B cell (primary cell): ENCODE results near the gene SEPTIN5. TPM values are rescaled to one million over a fixed set of nuclear protein-coding genes. Genes with fewer than 3 reads are reported as not detected.

ENCODE experiments used
- ATAC-seq: fragments of 200-7000 bp; cut with Tn5 transposase; one replicate; pipeline ENCODE4 v1.10.0; 2021; ENCODE audit warnings: low read depth, mild to moderate bottlenecking, moderate number of reproducible peaks, moderate library complexity
- CTCF ChIA-PET: fragments of 350-600 bp; sonication (Branson Sonifier 250); formaldehyde crosslinking; loops from one replicate; lab custom pipeline; 2021; ENCODE audit warnings: antibody characterized with exemption, inconsistent platforms; lab: Charles Lee
- POLR2A ChIA-PET: fragments of 350-600 bp; sonication (Branson Sonifier 250); formaldehyde crosslinking; loops from one replicate; lab custom pipeline; 2021; ENCODE audit warnings: antibody characterized with exemption; lab: Charles Lee
- DNase-seq: peaks from one replicate; pipeline ENCODE4 v3.0.0; 2013
- H2AFZ ChIP-seq: 2 replicates; pipeline ENCODE4 v1.6.1; 2012; ENCODE audit warnings: mild to moderate bottlenecking, low read depth, low read length; ENCODE audit not compliant: insufficient read depth, poor library complexity, severe bottlenecking
- H3K27ac ChIP-seq, 2 donors: 1 replicate in 1 of 2; 2 replicates in 1 of 2; pipeline ENCODE4 v1.5.1; 2012 to 2013; ENCODE audit warnings: low read length in 2 of 2, mild to moderate bottlenecking in 2 of 2, moderate library complexity in 1 of 2
- H3K27me3 ChIP-seq, 4 experiments: fragments of 200-600 bp in 1 of 4; sonication (generic) in 1 of 4; replicated peaks in 1 of 4; 1 replicate in 2 of 4; 2 replicates in 2 of 4; pipeline versions ENCODE4 v1.6.1 to v1.7.0; 2013 to 2016; ENCODE audit warnings: low read length in 3 of 4, mild to moderate bottlenecking in 2 of 4, mixed read lengths in 1 of 4, moderate library complexity in 1 of 4; ENCODE audit not compliant: insufficient read depth in 4 of 4, control insufficient read depth in 3 of 4; ENCODE audit errors: control extremely low read depth in 1 of 4
- H3K36me3 ChIP-seq, 2 experiments: replicated peaks in 1 of 2; 1 replicate in 1 of 2; 2 replicates in 1 of 2; pipeline versions ENCODE4 v1.6.1 to v1.7.1; 2013; ENCODE audit warnings: low read length in 1 of 2; ENCODE audit not compliant: insufficient read depth in 2 of 2, control insufficient read depth in 1 of 2; ENCODE audit errors: control extremely low read depth in 1 of 2, extremely low read depth in 1 of 2
- H3K4me1 ChIP-seq, 2 donors: fragments of 200-600 bp in 1 of 2; sonication (generic) in 1 of 2; 1 replicate in 1 of 2; 2 replicates in 1 of 2; pipeline versions ENCODE4 v1.5.1 to v1.6.1; 2013 to 2017; ENCODE audit warnings: low read length in 2 of 2; ENCODE audit not compliant: control insufficient read depth in 2 of 2, insufficient read depth in 2 of 2
- H3K4me2 ChIP-seq: replicated peaks from 2 replicates; pipeline ENCODE3; 2012; ENCODE audit warnings: mild to moderate bottlenecking, low read depth, low read length; ENCODE audit not compliant: poor library complexity, severe bottlenecking
- H3K4me3 ChIP-seq, 5 experiments: fragments of 200-600 bp in 1 of 5; sonication (generic) in 1 of 5; 1 replicate in 3 of 5; 2 replicates in 2 of 5; pipeline versions ENCODE4 v1.5.1 to v1.7.0; 2011 to 2016; ENCODE audit warnings: low read length in 4 of 5, mild to moderate bottlenecking in 4 of 5, low read depth in 2 of 5, control low read depth in 1 of 5, moderate library complexity in 1 of 5; ENCODE audit not compliant: insufficient read depth in 1 of 5; ENCODE audit errors: control extremely low read depth in 1 of 5, extremely low read depth in 1 of 5
- H3K79me2 ChIP-seq: fragments of 200-600 bp; sonication (generic); one replicate; pipeline ENCODE4 v1.6.0; 2016; ENCODE audit warnings: low read length; ENCODE audit not compliant: control insufficient read depth, insufficient read depth
- H3K9ac ChIP-seq: fragments of 200-600 bp; sonication (generic); 2 replicates; pipeline ENCODE4 v1.6.1; 2017; ENCODE audit warnings: mild to moderate bottlenecking, low read length, moderate library complexity
- H3K9me3 ChIP-seq, 3 donors: one replicate each; pipeline versions ENCODE4 v1.6.1 to v1.7.1; 2013; ENCODE audit warnings: low read length in 2 of 3; ENCODE audit not compliant: control insufficient read depth in 2 of 3, insufficient read depth in 1 of 3; ENCODE audit errors: control extremely low read depth in 1 of 3
- H4K20me1 ChIP-seq: 2 replicates; pipeline ENCODE4 v1.6.0; 2012; ENCODE audit warnings: mild to moderate bottlenecking, low read length; ENCODE audit not compliant: insufficient read depth, control insufficient read depth, poor library complexity, severe bottlenecking
- H3K27ac Mint-ChIP-seq: one replicate; pipeline ENCODE4 v1.8.0; 2021; ENCODE audit warnings: mixed read lengths
- H3K27me3 Mint-ChIP-seq: one replicate; pipeline ENCODE4 v1.8.0; 2021; ENCODE audit warnings: mixed read lengths
- H3K4me1 Mint-ChIP-seq: one replicate; pipeline ENCODE4 v1.8.0; 2021; ENCODE audit warnings: mixed read lengths
- H3K4me3 Mint-ChIP-seq: one replicate; pipeline ENCODE4 v1.8.0; 2021; ENCODE audit warnings: mixed read lengths
- H3K9me3 Mint-ChIP-seq: one replicate; pipeline ENCODE4 v1.8.0; 2022; ENCODE audit warnings: mixed read lengths; ENCODE audit not compliant: insufficient read depth
- CTCF ChIP-seq: fragments of 200-600 bp; IDR thresholded peaks from one replicate; pipeline ENCODE4 v1.8.0; 2022; ENCODE audit warnings: antibody characterized with exemption, mild to moderate bottlenecking
- EZH2 ChIP-seq: IDR thresholded peaks from 2 replicates; pipeline ENCODE4 v1.6.1; 2012; ENCODE audit warnings: borderline replicate concordance, low read depth, mild to moderate bottlenecking, moderate library complexity, low read length; ENCODE audit not compliant: insufficient read depth, poor library complexity, severe bottlenecking
- WGBS: methylation state at CpG from one replicate; pipeline ENCODE4 v1.1.5; 2013; ENCODE audit warnings: missing lambda C conversion rate; ENCODE audit not compliant: insufficient coverage; 5-methylcytosine and 5-hydroxymethylcytosine counted together
- intact Hi-C: fragments of 100-400 bp; cut with micrococcal nuclease; formaldehyde crosslinking; loops from one replicate; pipeline ENCODE4 v1.10.0; 2022
- polyA plus RNA-seq: library from polyadenylated mRNA; depleted of rRNA; stranded (reverse); fragments of >200 nt; gene quantifications from 2 replicates; pipeline ENCODE4 v1.2.3, GENCODE V29; 2012
- total RNA-seq, 2 donors: library from RNA; stranded (reverse); fragments of 120-200 nt in 1 of 2; gene quantifications; 1 replicate in 1 of 2; 2 replicates in 1 of 2; pipeline versions ENCODE4 v1.2.3 to v1.2.4, GENCODE V29; 2013 to 2022

SEPTIN5 gene
- total and polyA plus RNA-seq, 2 donors (not counting 1 experiment from before 2014, with no cell fraction given): 0.06 TPM; not detected in 1

- DNase-seq (no peak), ATAC-seq (no peak)
- H3K27ac Mint-ChIP-seq: no peak overlapping the region
- Histone ChIP-seq H3K36me3 (no peaks in the 10 kb centered on the region), H3K9me3 (peaks cover 0 to 18% (median 0%) of the 10 kb centered on the region in 3 donors), H3K4me3 (no peak overlapping the region), H4K20me1 (no peaks in the 10 kb centered on the region), H3K9ac (no peak overlapping the region), H3K79me2 (no peaks in the 10 kb centered on the region), H2AFZ (no peak overlapping the region), H3K4me1 (peaks cover 22 to 30% of the 10 kb centered on the region in 2 donors), H3K27ac (no peak overlapping the region), H3K4me2 (peak overlapping the region; percentile 70), H3K27me3 (peaks cover 0 to 77% (median 36%) of the 10 kb centered on the region in 4 experiments)
- ChIA-PET POLR2A (no interaction called here), CTCF (no interaction called here)
- 79% methylated on average over 33 of the region's 33 CpGs for WGBS
- TF ChIP-seq EZH2 (no peak), CTCF (no peak)
- H3K9me3 Mint-ChIP-seq: no peaks in the 10 kb centered on the region
- H3K27me3 Mint-ChIP-seq: peaks cover 50% of the 10 kb centered on the region
- intact Hi-C loops: no loop called here
- peaks cover 37% of the 10 kb centered on the region for H3K4me1 Mint-ChIP-seq
- peak overlapping the region; percentile 77 for H3K4me3 Mint-ChIP-seq
Observed at GRCh38 chr22:19761725-19762567, 47.6 kb downstream of the SEPTIN5 start.
